H7 (cell line): Measurements from ENCODE around the gene AOC1. TPM values are rescaled to one million over a fixed set of nuclear protein-coding genes. Genes with fewer than 3 reads are reported as not detected.

Experiments used
- DNase-seq: peaks from one replicate; pipeline ENCODE4 v3.0.0; 2012
- H3K27me3 ChIP-seq: 2 replicates; pipeline ENCODE4 v1.6.0; 2011; ENCODE audit warnings: mild to moderate bottlenecking, low read length; ENCODE audit not compliant: control insufficient read depth, insufficient read depth
- H3K36me3 ChIP-seq: replicated peaks from 2 replicates; pipeline ENCODE4 v1.5.1; 2011; ENCODE audit warnings: low read length; ENCODE audit not compliant: control insufficient read depth, insufficient read depth
- H3K4me3 ChIP-seq: 2 replicates; pipeline ENCODE4 v1.5.1; 2011; ENCODE audit warnings: low read depth, mild to moderate bottlenecking, control low read depth, low read length, moderate library complexity; ENCODE audit not compliant: insufficient read depth
- total RNA-seq: library from RNA; depleted of rRNA; stranded (reverse); fragments of >200 nt; shearing (Covaris generic); gene quantifications from 2 replicates; pipeline ENCODE4 v1.2.3, GENCODE V29; 2014

Gene AOC1
- total RNA-seq, 1 experiment from 2014 or later, result not detected

DNA sequence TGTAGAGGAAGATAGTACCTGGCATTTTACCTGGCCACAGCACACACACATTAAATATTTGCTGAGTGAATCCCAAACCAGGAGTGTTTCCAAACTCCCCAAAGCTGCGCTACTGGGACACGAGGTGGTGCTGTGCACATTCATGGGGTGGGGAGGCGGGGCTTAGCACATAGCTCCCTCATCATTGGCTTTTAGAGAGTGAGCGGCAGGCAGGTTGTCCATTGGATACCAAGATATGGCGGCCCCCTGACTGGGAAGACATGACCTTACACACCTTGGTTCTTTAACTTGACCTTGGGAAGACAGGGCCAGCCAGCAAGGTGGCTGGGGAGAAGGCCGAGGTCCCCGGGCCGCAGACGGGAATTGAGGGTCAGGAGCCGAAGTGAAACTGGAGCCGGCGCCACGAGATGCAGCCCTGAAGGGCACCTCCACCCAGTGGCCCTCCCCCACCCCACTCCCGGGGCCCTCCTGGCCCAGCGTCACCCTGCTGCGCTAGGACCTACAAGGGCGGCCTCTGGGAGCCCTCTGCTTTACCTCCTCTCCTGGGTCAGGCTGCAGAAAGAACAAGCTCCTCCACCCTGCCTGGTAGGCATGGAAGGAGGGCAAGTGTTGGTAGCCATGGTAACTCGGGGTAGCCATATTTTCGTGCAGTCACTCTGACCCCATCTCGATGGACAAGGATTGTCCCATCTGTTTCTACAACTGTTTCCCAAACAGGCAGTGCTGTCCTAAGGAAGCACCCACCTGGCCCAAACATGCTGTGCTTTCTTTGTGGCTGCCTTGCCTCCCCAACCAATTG lies 27.7 kb upstream of the AOC1 start:
- peak; percentile 66 for DNase-seq
- Histone ChIP-seq H3K4me3 (no peak overlapping the region), H3K36me3 (no peaks in the 10 kb centered on the region), H3K27me3 (no peaks in the 10 kb centered on the region)

DNA sequence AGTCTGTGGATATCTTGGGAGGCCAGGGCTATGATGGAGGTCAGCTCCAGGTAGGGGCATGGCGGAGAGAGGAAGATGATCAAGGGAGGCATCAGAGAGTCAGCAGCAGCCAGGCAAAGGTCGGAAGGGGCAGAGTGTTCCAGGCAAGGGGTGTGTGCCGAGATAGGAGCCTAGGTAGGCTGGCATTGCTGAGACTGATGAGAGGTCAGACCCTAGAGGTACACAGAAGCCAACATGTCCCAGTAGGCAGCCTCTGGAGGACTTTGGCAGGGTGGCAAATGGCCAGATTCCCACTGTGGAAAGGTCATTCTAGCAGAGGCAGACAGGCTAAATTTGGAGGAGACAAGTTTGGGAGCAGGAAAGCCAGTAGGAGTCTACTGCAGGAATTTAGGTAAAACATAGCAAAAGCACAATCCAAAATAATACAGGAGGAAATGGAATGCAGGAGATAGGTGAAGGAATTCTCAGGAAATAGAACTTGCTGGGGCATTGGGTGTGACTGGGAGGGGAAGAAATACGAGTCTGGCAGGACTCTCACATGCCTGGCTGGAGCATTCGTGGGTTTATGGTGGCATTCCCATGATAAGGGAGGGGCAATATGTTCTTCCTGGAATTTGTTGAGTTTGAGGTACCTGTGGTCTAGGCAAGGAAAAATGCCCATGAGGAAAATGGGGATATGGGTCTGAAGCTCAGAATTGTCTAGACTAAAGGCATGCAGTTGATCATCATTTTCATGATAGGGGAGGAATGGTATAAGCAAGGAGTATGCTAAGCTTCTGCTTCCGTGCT lies 26.1 kb upstream of the AOC1 start:
- H3K27me3 ChIP-seq, result no peaks in the 10 kb centered on the region
- no peak for DNase-seq
- no peaks in the 10 kb centered on the region for H3K36me3 ChIP-seq
- no peak overlapping the region for H3K4me3 ChIP-seq

DNA sequence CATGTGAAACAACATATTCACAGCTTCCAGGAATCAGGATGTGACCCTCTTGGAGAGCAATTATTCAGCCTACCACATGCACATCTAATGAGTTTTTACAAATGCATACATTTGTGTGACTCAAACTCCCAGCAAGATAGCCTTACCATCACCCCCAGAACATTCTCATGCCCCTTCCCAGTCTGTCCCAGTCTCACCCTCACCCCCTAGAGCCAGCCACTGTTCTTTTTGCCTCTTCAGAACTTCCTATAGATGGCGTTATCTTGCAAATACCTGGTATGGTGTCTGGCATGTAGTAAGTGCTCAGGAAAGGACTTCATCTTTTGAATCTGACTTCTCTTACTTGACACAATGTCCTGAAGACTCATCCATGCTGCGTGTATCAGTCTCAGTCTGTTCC lies 23.9 kb upstream of the AOC1 start:
- no peaks in the 10 kb centered on the region for H3K36me3 ChIP-seq
- H3K27me3 ChIP-seq, result no peaks in the 10 kb centered on the region
- H3K4me3 ChIP-seq, result no peak overlapping the region
- DNase-seq, result peak; percentile 60

- no peaks in the 10 kb centered on the region for H3K36me3 ChIP-seq
- H3K4me3 ChIP-seq, result no peak overlapping the region
- no peaks in the 10 kb centered on the region for H3K27me3 ChIP-seq
- DNase-seq, result no peak
These were observed 22.9 kb upstream of the AOC1 start for GRCh38 chr7:150829426-150829825.

DNA sequence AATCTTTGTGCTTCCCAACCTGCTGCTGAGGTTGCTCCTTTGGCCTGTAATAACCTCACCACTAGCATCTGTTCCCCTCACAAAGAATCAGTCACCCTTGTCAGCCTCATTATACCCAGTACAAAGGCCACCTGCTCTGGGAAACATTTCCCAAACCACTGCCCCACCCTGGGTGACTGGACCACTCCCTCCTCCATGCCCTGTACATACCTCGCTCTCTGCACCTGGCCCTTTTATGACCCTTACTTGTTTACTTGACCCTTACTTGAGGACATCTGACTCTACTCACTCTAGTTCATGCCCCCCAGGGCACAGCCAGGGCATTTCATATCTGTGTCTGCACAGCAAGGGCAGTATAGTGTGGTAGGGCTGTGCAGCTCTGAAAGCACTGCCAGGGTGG lies 21.4 kb upstream of the AOC1 start:
- no peaks in the 10 kb centered on the region for H3K36me3 ChIP-seq
- H3K27me3 ChIP-seq, result no peaks in the 10 kb centered on the region
- DNase-seq, result no peak

GRCh38 chr7:150831851-150832250 lies 20.5 kb upstream of the AOC1 start:
- Histone ChIP-seq H3K36me3 (no peaks in the 10 kb centered on the region), H3K4me3 (no peak overlapping the region), H3K27me3 (no peaks in the 10 kb centered on the region)
- no peak for DNase-seq

More for the DNA sequence above, 21.4 kb upstream of the AOC1 start:
- H3K4me3 ChIP-seq, result no peak overlapping the region

DNA sequence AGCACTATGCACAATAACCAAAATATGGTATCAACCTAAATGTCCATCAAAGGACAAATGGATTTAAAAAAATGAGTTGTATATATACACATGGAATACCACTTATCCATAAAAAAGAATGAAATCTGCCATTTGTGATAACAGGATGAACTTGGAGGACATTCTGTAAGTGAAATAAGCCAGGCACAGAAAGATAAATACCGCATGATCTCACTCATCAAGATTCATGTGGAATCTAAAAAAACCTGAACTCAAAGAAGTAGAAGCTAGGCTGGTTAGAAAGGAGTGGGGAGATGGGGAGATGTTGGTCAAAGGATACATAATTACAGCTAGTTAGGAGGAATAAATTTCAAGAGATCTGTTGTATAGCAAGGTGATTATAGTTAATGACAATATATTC lies 17.3 kb upstream of the AOC1 start:
- no peaks in the 10 kb centered on the region for H3K27me3 ChIP-seq
- no peak overlapping the region for H3K4me3 ChIP-seq
- no peaks in the 10 kb centered on the region for H3K36me3 ChIP-seq
- DNase-seq, result no peak

- no peak for DNase-seq
- Histone ChIP-seq H3K27me3 (no peaks in the 10 kb centered on the region), H3K36me3 (no peaks in the 10 kb centered on the region), H3K4me3 (no peak overlapping the region)
These were observed 16.5 kb upstream of the AOC1 start for GRCh38 chr7:150835702-150836280.

GRCh38 chr7:150838965-150839650 lies 13.2 kb upstream of the AOC1 start:
- no peaks in the 10 kb centered on the region for H3K27me3 ChIP-seq
- no peak for DNase-seq
- H3K36me3 ChIP-seq, result no peaks in the 10 kb centered on the region
- no peak overlapping the region for H3K4me3 ChIP-seq

DNA sequence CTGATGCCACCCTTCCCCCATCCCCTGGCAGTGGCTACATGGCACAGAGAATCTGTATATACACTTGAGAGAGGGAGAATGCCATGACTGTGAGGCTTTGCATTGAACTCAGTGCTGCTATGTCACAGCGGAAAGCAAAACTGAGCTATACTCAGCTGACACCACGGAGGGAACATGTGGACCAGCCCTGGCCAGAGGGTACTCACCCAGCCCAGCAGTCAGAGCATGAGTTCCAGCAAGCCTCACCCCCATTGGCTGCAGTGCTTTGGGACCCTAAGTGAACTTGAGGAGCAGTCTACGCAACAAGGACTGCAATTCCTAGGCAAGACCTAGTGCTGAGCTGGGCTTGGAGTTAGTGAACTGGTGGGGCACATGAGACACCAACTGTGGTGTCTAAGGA lies 10.3 kb upstream of the AOC1 start:
- Histone ChIP-seq H3K36me3 (no peaks in the 10 kb centered on the region), H3K27me3 (no peaks in the 10 kb centered on the region), H3K4me3 (no peak overlapping the region)
- DNase-seq, result no peak

DNA sequence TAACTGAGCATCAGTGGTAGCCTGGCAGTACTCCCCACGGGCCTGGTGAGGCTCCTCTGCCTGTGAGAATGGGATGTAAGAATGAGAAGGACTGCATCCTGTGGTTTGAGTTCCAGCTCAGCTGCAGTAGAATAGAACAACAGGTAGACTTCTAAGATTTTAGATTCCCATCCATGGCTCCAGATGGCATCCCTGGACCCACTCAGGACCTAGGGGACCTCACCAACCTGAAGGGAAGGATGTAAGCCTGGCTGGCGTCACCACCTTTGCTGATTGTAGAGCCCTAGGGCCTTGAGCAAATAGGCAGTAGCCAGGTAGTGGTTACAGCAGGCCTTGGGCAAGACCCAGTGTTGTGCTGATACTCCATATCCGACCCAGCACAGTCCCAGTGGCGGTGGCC lies 9.6 kb upstream of the AOC1 start:
- Histone ChIP-seq H3K4me3 (no peak overlapping the region), H3K27me3 (no peaks in the 10 kb centered on the region), H3K36me3 (no peaks in the 10 kb centered on the region)
- no peak for DNase-seq

DNA sequence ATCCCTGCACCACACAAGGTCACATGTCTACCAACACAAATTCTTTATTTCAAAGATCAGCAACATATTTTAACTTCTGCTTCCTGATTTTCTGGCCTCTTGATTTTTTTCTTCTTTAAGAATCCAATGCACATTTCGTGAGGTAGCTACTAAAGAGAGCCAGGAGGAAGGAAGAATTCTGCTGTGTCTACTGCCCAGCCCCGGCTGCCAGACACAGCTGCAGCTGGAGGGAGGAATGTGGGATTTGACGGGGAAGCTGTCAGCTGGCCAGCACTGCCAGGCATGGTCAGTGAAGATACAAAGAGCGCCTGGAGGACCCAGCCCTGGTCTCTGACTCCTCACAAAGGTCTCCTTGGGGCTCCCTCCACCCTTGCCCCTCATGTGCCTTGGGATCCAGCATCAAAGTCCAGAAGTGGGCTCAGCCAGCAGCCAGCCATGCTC lies 6.9 kb upstream of the AOC1 start:
- Histone ChIP-seq H3K4me3 (no peak overlapping the region), H3K36me3 (no peaks in the 10 kb centered on the region), H3K27me3 (no peaks in the 10 kb centered on the region; the same call in 1 of the 2 replicates)
- DNase-seq, result no peak

GRCh38 chr7:150846291-150847115 lies 5.8 kb upstream of the AOC1 start:
- no peak for DNase-seq
- Histone ChIP-seq H3K27me3 (no peaks in the 10 kb centered on the region; the same call in 1 of the 2 replicates), H3K36me3 (no peaks in the 10 kb centered on the region), H3K4me3 (no peak overlapping the region)

DNA sequence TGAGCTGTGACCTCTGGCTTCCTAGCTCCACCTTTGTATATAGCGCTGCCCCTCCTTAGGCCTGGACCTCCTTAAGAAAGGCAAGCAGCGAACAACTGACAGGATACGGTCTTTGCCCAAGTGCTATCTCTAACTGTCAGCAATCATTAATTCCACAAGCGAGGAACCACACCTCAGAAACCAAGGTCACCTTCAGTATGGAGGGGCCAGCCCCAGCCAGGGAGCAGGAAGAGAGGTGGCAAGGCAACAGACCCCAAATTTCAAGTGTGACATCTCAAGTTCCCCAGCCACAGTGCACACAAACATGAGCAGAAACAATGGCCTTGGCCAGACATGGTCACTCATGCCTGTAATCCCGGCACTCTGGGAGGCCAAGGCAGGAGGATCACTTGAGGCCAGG lies 4.8 kb upstream of the AOC1 start:
- Histone ChIP-seq H3K27me3 (no peaks in the 10 kb centered on the region; the same call in 1 of the 2 replicates), H3K36me3 (no peaks in the 10 kb centered on the region), H3K4me3 (no peak overlapping the region)
- DNase-seq, result no peak
